Inflammatory macrophage treated with lipopolysaccharide for 1 hour (primary cell): ENCODE results near the gene SLC29A1.

ENCODE experiments used
- DNase-seq, 2 donors: peaks; one replicate each; pipeline ENCODE4 v3.0.0-alpha.2; 2020 to 2022

Gene SLC29A1

GRCh38 chr6:44237813-44238433 lies 14.5 kb downstream of the SLC29A1 start:
- peak; percentile 71 to 86 for DNase-seq

DNA sequence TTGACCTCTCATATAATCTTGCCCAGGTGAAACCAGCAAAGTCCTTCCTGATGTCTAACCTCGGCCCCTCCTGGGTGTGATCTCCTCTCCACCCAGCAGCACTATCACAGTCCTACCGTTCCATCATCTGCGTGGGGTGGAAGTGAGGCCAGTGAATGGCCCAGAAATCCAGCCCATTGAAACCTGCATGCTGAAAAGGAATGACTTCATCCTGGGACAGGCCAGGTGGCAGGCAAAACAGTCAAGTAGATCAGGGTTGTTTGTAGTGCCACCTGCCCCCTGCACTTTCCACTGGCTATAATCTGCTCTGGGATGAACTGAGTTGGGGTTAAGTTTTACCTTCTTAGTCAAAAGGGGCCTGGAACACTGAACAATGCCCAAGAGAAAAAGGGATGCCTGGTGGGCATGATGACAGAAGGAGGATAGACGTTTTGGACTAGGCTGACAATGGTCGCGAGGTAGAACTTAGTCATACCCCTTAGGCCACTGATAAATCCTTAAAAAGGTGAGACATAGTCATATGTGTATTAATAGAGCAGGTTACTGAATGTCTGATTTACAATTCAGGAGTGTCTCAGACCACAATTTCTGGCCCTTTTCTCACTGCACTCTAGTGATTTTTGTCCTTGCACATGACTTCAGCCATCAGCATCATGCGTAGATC lies 15.4 kb downstream of the SLC29A1 start:
- no peak for DNase-seq

DNA sequence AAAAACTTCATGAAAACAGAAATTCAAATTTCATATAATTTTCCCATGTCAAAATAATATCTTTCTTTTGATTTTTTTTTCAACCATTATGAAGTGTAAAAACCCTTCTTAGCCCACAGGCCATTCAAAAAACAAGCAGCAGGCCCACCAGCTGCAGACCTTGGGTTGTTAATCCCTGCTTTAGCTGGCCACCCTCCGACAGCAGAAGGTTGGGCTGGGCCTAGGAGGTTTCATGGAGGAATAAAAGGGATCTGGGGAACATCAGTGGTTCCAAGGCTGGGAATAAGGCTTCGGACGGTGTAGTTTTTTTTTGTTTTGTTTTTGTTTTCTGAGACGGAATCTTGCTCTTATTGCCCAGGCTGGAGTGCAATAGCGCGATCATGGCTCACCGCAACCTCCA lies 19.9 kb downstream of the SLC29A1 start:
- no peak for DNase-seq

- DNase-seq, result no peak
Observed at GRCh38 chr6:44245391-44245911, 22.1 kb downstream of the SLC29A1 start.

DNA sequence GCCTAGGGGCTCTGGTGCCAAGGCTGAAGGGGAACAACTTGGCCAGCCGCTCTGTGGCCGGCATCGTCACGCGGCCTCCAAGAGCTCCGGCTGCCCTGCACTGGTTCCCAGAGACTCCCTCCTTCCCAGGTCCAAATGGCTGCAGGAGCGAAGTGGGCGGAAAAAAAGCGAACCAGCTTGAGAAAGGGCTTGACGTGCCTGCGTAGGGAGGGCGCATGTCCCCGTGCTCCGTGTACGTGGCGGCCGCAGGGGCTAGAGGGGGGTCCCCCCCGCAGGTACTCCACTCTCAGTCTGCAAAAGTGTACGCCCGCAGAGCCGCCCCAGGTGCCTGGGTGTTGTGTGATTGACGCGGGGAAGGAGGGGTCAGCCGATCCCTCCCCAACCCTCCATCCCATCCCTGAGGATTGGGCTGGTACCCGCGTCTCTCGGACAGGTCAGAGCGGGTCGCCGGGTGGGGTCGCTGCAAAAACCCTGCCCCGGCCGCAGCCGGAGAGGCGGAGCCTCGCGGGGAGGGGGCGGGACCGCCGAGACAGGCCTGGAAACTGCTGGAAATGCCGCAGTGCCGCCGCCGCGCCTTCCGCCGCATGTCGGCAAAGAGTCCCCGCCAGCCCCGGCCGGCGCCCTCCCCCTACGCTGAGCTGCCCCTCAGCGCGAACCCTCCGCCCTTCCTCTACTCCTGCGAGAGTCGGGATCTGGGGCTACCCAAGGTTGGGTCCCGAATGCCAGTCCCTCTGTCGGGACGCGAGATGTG lies 22.7 kb downstream of the SLC29A1 start:
- peak; percentile 61 to 72 for DNase-seq

DNA sequence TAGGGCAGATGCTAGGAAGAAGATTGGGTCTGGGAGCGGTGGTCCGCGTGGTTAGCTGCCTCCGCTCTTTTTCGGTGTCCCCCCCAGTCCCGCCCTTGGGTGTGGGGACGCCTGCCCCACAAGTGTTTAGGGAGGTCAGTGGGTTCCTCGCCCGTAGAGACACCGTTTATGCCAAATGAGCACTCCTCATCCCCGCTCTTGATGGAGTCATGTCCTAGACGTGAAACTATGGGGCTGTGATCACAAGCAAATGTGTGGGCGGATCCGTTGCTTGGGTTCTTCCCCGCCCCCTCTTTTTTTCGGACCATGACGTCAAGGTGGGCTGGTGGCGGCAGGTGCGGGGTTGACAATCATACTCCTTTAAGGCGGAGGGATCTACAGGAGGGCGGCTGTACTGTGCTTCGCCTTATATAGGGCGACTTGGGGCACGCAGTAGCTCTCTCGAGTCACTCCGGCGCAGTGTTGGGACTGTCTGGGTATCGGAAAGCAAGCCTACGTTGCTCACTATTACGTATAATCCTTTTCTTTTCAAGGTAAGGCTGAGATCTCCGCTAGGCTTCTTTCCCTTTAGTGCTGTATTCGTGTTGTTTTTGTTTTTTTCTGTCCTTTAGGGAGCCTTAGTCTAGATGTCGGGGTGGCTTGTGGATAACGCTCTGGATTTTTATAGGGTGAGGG lies 23.4 kb downstream of the SLC29A1 start, which contains the start of gene HSP90AB1:
HSP90AB1 (plus strand) TSS at position 439 of the 675 bp plus-strand sequence. CDS start 1,529 bp downstream, outside the sequence.
- peak; percentile 96 to 98 for DNase-seq

- peak; percentile 77 to 78 for DNase-seq
Observed at GRCh38 chr6:44247338-44248302, 24.2 kb downstream of the SLC29A1 start.

GRCh38 chr6:44248579-44248978 lies 25.2 kb downstream of the SLC29A1 start:
- no peak for DNase-seq

- no peak for DNase-seq
Observed at GRCh38 chr6:44249082-44249748, 25.8 kb downstream of the SLC29A1 start.

- no peak for DNase-seq
Observed at GRCh38 chr6:44250067-44250717, 26.8 kb downstream of the SLC29A1 start.

- no peak for DNase-seq
Observed at GRCh38 chr6:44250718-44251123, 27.3 kb downstream of the SLC29A1 start.

GRCh38 chr6:44251576-44252524 lies 28.5 kb downstream of the SLC29A1 start:
- no peak for DNase-seq

DNA sequence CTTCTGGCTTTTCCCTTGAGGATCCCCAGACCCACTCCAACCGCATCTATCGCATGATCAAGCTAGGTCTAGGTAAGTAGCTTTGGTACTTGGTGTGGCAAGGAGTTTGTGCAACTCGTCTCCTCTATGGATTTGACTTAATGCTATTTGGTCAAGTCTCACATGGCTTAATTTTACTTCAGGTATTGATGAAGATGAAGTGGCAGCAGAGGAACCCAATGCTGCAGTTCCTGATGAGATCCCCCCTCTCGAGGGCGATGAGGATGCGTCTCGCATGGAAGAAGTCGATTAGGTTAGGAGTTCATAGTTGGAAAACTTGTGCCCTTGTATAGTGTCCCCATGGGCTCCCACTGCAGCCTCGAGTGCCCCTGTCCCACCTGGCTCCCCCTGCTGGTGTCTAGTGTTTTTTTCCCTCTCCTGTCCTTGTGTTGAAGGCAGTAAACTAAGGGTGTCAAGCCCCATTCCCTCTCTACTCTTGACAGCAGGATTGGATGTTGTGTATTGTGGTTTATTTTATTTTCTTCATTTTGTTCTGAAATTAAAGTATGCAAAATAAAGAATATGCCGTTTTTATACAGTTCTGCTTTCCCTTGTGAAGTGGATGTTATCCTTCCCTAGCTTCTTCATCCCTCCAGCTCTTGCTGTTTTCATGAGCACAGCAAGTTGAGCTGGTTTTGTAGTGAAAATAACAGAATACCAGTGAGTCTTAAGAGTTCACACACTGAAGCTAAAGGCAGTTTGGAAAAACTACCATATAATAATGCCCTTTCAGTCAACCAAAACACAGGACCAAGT lies 30.1 kb downstream of the SLC29A1 start:
- DNase-seq, result peak in 1 of 2 donors; percentile 70

- DNase-seq, result no peak
Observed at GRCh38 chr6:44254191-44255104, 31.1 kb downstream of the SLC29A1 start.

DNA sequence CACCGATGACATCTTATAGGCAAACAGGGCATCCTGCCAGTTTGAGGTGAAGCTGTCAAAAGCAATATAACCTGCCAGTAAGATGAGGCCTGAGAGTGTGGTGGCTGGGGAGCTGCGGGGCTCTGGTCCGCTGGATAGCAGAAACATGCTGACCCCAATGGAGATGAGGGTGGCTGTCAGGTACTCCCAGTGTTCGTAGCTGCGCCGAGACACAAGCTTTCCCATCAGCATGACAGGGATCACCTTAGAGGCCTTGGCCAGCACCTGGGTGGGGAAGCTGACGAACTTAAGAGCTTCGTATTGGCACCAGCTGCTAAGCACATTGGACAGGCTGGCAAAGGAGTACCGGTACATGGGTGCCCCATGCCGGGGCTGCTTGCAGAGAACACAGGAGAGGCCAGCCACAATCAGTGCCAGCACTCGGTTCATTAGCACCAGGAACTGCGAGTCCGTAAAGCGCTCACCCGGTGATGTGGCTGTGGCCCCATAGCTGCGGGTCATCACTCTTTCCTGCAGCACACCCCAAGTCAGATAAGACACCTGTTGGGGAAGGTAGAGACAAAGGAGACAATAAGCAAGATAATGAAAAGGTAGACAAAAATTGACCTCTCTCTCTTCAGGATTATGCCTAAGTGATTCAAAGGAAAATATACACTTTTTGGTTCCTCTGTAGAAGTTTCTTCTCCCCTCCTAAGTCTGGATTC lies 31.9 kb downstream of the SLC29A1 start:
- no peak for DNase-seq

GRCh38 chr6:44255871-44256774 lies 32.7 kb downstream of the SLC29A1 start:
- no peak for DNase-seq
